D721Med (cell line): ENCODE results near the gene TFF1.

Experiments used
- DNase-seq: peaks from one replicate; pipeline ENCODE4 v3.0.0; 2011; ENCODE audit warnings: low spot score; ENCODE audit not compliant: insufficient read length
- FAIRE-seq: peaks from 2 replicates; lab custom pipeline; 2011; peaks lifted over from hg19 to GRCh38; lab: Jason Lieb, UNC
- CTCF ChIP-seq: IDR thresholded peaks from 2 replicates; pipeline ENCODE4 v1.5.1; 2012; ENCODE audit warnings: mild to moderate bottlenecking, control low read depth; ENCODE audit not compliant: insufficient read depth; ENCODE audit errors: missing control alignments

The TFF1 gene

GRCh38 chr21:42392731-42393442 is 26.6 kb upstream of the TFF1 start:
- FAIRE-seq (no peak), DNase-seq (no peak)
- TF ChIP-seq CTCF, result no peak

GRCh38 chr21:42391297-42391696 is 25.0 kb upstream of the TFF1 start:
- DNase-seq (no peak), FAIRE-seq (no peak)
- TF ChIP-seq CTCF, result no peak

GRCh38 chr21:42390696-42391095 is 24.4 kb upstream of the TFF1 start:
- FAIRE-seq (no peak), DNase-seq (no peak)
- TF ChIP-seq CTCF, result no peak

GRCh38 chr21:42390193-42390592 is 23.9 kb upstream of the TFF1 start:
- DNase-seq (no peak), FAIRE-seq (no peak)
- no peak for TF ChIP-seq CTCF

GRCh38 chr21:42389449-42389835 is 23.1 kb upstream of the TFF1 start:
- DNase-seq (no peak), FAIRE-seq (no peak)
- TF ChIP-seq CTCF, result no peak

- DNase-seq, result no peak
- FAIRE-seq, result no peak
These were observed 22.6 kb upstream of the TFF1 start for GRCh38 chr21:42388740-42389448.

More at GRCh38 chr21:42388740-42389448, 22.6 kb upstream of the TFF1 start:
- TF ChIP-seq CTCF, result no peak
